Measurements from ENCODE around the gene C1QBP. TPM values are rescaled to one million over a fixed set of nuclear protein-coding genes. Genes with fewer than 3 reads are reported as not detected.

The C1QBP gene
- 100 to 1,000 TPM in 3 of 4 donors, 10 to 100 TPM in 1; 55.7 to 173 (median 117) TPM for total RNA-seq

GRCh38 chr17:5438716-5439445, at the start of gene C1QBP:
Gene C1QBP, minus strand, starts transcription at chr17:5439155. Its CDS starts 82 bp downstream, at chr17:5439073.
- TF ChIP-seq EP300 (IDR thresholded peaks at IDR 0.05): no peak
- TF ChIP-seq POLR2A (IDR thresholded peaks at IDR 0.05): peak in 1 of 2 donors; percentile 36
- TF ChIP-seq CTCF (IDR thresholded peaks at IDR 0.05): peak; percentile 99 to 100
- TF ChIP-seq POLR2AphosphoS5 (IDR thresholded peaks at IDR 0.05): peak in 2 of 3 donors; percentile 49 to 56
- 1% methylated on average over 35 of the region's 75 CpGs for WGBS
- peaks cover 34% of the 10 kb centered on the region for H3K36me3 ChIP-seq

GRCh38 chr17:5488752-5489151, 49.8 kb upstream of the C1QBP start:
- H3K9me3 ChIP-seq: no peaks in the 10 kb centered on the region
- peaks cover 19% of the 10 kb centered on the region for H3K36me3 ChIP-seq
- peaks cover 26% of the 10 kb centered on the region for H3K4me1 ChIP-seq
- TF ChIP-seq POLR2A (IDR thresholded peaks at IDR 0.05) (no peak), CTCF (IDR thresholded peaks at IDR 0.05) (no peak), EP300 (IDR thresholded peaks at IDR 0.05) (no peak), POLR2AphosphoS5 (IDR thresholded peaks at IDR 0.05) (no peak)
- no peak overlapping the region for H3K4me3 ChIP-seq
- no peaks in the 10 kb centered on the region for H3K27me3 ChIP-seq
- DNase-seq (ENCODE audit: low spot score in 2 of 2): no peak
- WGBS: 60% methylated on average over 8 of the region's 8 CpGs
- H3K27ac ChIP-seq: no peak overlapping the region

More at GRCh38 chr17:5438716-5439445, at the start of gene C1QBP:
- peaks cover 26% of the 10 kb centered on the region for H3K4me1 ChIP-seq
- no peaks in the 10 kb centered on the region for H3K27me3 ChIP-seq
- H3K4me3 ChIP-seq: peak within 1 kb of the TSS; percentile 72
- no peaks in the 10 kb centered on the region for H3K9me3 ChIP-seq
- peak within 1 kb of the TSS; percentile 73 for H3K27ac ChIP-seq
- DNase-seq (ENCODE audit: low spot score in 2 of 2): peak; percentile 92 to 93

- Histone ChIP-seq H3K4me1 (peaks cover 26% of the 10 kb centered on the region), H3K27ac (peak within 1 kb of the TSS; percentile 98), H3K36me3 (peaks cover 35% of the 10 kb centered on the region), H3K27me3 (no peaks in the 10 kb centered on the region), H3K4me3 (peak within 1 kb of the TSS; percentile 92), H3K9me3 (no peaks in the 10 kb centered on the region)
- peak in 1 of 2 donors; percentile 71 for TF ChIP-seq POLR2A (IDR thresholded peaks at IDR 0.05)
- no peak for TF ChIP-seq CTCF (IDR thresholded peaks at IDR 0.05)
- TF ChIP-seq EP300 (IDR thresholded peaks at IDR 0.05): no peak
- TF ChIP-seq POLR2AphosphoS5 (IDR thresholded peaks at IDR 0.05): peak in 2 of 3 donors; percentile 69 to 94
- DNase-seq (ENCODE audit: low spot score in 2 of 2): peak; percentile 99 to 100
- WGBS: 1% methylated on average over 72 of the region's 77 CpGs
These were observed 47.5 kb upstream of the C1QBP start, which contains the start of gene MIS12 for GRCh38 chr17:5486206-5487124. Gene MIS12, plus strand, starts transcription at chr17:5486566. Its CDS starts 2,297 bp downstream, at chr17:5488863.

- no peak for DNase-seq (ENCODE audit: low spot score in 2 of 2)
- Histone ChIP-seq H3K4me1 (peaks cover 26% of the 10 kb centered on the region), H3K27ac (peak within 1 kb of the TSS; percentile 98), H3K36me3 (peaks cover 32% of the 10 kb centered on the region), H3K4me3 (peak within 1 kb of the TSS; percentile 92), H3K9me3 (no peaks in the 10 kb centered on the region), H3K27me3 (no peaks in the 10 kb centered on the region)
- 6% methylated on average over 29 of the region's 29 CpGs for WGBS
- peak in 1 of 2 donors; percentile 54 for TF ChIP-seq POLR2A (IDR thresholded peaks at IDR 0.05)
- no peak for TF ChIP-seq EP300 (IDR thresholded peaks at IDR 0.05)
These were observed 46.6 kb upstream of the C1QBP start, which contains the start of gene DERL2 for GRCh38 chr17:5485270-5486205. Gene DERL2, minus strand, starts transcription at chr17:5486178. Its CDS starts 17 bp downstream, at chr17:5486161.

DNA sequence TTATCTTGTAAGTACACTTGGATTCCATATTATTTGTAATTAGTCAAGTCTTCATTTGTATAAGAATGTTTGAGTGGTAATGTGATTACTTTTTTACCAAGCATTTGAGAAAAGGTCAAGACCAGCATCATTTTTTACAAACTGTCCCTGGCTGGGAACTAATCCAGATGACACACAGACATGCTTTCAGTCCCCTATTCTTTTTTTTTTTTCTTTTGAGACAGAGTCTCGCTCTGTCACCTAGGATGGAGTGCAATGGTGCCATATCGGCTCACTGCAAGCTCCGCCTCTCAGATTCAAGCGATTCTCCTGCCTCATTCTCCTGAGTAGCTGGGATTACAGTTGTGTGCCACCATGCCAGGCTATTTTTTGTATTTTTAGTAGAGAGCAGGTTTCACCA, 42.5 kb upstream of the C1QBP start:
- Histone ChIP-seq H3K4me3 (no peak overlapping the region), H3K27me3 (no peaks in the 10 kb centered on the region), H3K27ac (no peak overlapping the region), H3K36me3 (peaks cover 58% of the 10 kb centered on the region), H3K4me1 (peaks cover 12% of the 10 kb centered on the region), H3K9me3 (no peaks in the 10 kb centered on the region)
- TF ChIP-seq POLR2A (IDR thresholded peaks at IDR 0.05) (no peak), POLR2AphosphoS5 (IDR thresholded peaks at IDR 0.05) (no peak), EP300 (IDR thresholded peaks at IDR 0.05) (no peak), CTCF (IDR thresholded peaks at IDR 0.05) (no peak)
- DNase-seq (ENCODE audit: low spot score in 2 of 2): no peak
- 93% methylated on average over 4 of the region's 4 CpGs for WGBS

All from suprapubic skin (tissue), 4 donors.